GM19372 (cell line): ENCODE data around the gene PPIE.

Experiments
- ATAC-seq: cut with Tn5 transposase; IDR thresholded peaks from one replicate; pipeline ENCODE4 v1.9.1; 2021; ENCODE audit warnings: mild to moderate bottlenecking, low read depth, moderate library complexity; ENCODE audit not compliant: unreplicated experiment

Gene PPIE

GRCh38 chr1:39738622-39739366 lies at the start of gene PPIE:
Gene PPIE, plus strand, starts transcription at chr1:39738882. Its CDS starts 19 bp downstream, at chr1:39738901.
- ATAC-seq: no peak

GRCh38 chr1:39689214-39689613 lies 49.5 kb upstream of the PPIE start:
- ATAC-seq: no peak

GRCh38 chr1:39689635-39690034 lies 49.0 kb upstream of the PPIE start:
- no peak for ATAC-seq

- no peak for ATAC-seq
Measured at GRCh38 chr1:39690225-39690624, 48.5 kb upstream of the PPIE start.

GRCh38 chr1:39690794-39691382 lies 47.8 kb upstream of the PPIE start:
- no peak for ATAC-seq

- ATAC-seq: peak; percentile 95
Measured at GRCh38 chr1:39691383-39692151, 47.1 kb upstream of the PPIE start, which contains the start of gene HPCAL4. Gene HPCAL4, minus strand, starts transcription at chr1:39691433. Its CDS starts 6,830 bp downstream, at chr1:39684603.

- ATAC-seq: no peak
Measured at GRCh38 chr1:39692152-39693074, 46.3 kb upstream of the PPIE start.

- no peak for ATAC-seq
Measured at GRCh38 chr1:39694026-39694425, 44.7 kb upstream of the PPIE start.

- no peak for ATAC-seq
Measured at GRCh38 chr1:39695016-39695415, 43.7 kb upstream of the PPIE start.

GRCh38 chr1:39696448-39696847 lies 42.2 kb upstream of the PPIE start:
- ATAC-seq: no peak

- ATAC-seq: no peak
Measured at GRCh38 chr1:39698568-39698967, 40.1 kb upstream of the PPIE start.

- no peak for ATAC-seq
Measured at GRCh38 chr1:39699419-39699818, 39.3 kb upstream of the PPIE start.

GRCh38 chr1:39700348-39700747 lies 38.3 kb upstream of the PPIE start:
- no peak for ATAC-seq

- ATAC-seq: no peak
Measured at GRCh38 chr1:39701049-39701439, 37.6 kb upstream of the PPIE start.

GRCh38 chr1:39704757-39705156 lies 33.9 kb upstream of the PPIE start:
- ATAC-seq: no peak

GRCh38 chr1:39707506-39707905 lies 31.2 kb upstream of the PPIE start:
- no peak for ATAC-seq

GRCh38 chr1:39711104-39711965 lies 27.3 kb upstream of the PPIE start:
- ATAC-seq: no peak

- ATAC-seq: no peak
Measured at GRCh38 chr1:39711966-39712340, 26.7 kb upstream of the PPIE start.

GRCh38 chr1:39713557-39713956 lies 25.1 kb upstream of the PPIE start:
- ATAC-seq: no peak
